HG03460 (cell line): ENCODE results near the gene TMEM54.
"Not testable (repeated sequence)": the region's sequence is repeated elsewhere in the genome, so short reads cannot be mapped to it uniquely, and the experiment has no call there.

Experiments
- ATAC-seq: cut with Tn5 transposase; IDR thresholded peaks from one replicate; pipeline ENCODE4 v1.9.1; 2021; ENCODE audit not compliant: unreplicated experiment

Gene TMEM54

GRCh38 chr1:32919811-32920733 is 18.9 kb upstream of the TMEM54 start:
- no peak for ATAC-seq

- no peak for ATAC-seq
These were observed 17.0 kb upstream of the TMEM54 start for GRCh38 chr1:32918179-32918578.

GRCh38 chr1:32917521-32917920 is 16.3 kb upstream of the TMEM54 start:
- no peak for ATAC-seq

DNA sequence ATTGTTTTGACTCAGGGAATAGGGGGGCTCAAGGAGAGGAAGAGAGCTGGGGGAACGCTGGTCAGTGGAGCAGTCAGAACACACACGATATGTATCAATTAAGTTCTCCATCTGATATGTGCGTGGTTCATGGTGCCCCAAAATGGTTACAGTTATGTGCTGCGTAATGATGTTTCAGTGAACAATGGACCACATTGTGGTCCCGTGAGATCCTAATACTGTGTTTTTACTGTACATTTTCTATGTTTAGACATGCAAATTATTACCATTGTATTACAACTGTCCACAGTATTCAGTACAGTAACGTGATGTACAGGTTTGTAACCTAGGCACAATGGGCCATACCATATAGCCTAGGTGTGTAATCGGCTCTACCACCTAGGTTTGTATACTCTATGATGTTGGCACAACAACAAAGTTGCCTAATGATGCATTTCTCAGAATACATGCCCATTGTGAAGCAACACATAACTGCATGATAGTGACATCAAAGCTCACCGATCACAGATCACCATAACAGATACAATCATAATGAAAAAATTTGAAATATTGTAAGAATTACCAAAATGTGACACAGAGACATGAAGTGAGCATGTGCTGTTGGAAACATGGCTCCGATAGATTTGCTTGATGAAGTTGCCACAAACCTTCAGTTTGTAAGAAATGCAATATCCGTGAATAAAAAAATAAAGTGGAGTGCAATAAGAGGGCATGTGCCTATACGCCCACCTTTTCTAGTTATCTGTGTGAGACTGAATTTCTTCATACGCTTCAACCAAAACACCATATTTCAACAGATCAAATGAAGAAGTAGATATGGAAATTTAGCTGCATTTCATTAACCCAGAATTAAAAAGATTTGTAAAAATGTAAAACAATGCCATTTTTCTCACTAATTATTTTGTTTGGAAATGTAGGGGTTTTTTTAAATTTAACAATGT is 14.8 kb upstream of the TMEM54 start:
- ATAC-seq = no peak

GRCh38 chr1:32910319-32910718 is 9.1 kb upstream of the TMEM54 start:
- ATAC-seq = no peak

GRCh38 chr1:32907435-32907834 is 6.2 kb upstream of the TMEM54 start:
- no peak for ATAC-seq

DNA sequence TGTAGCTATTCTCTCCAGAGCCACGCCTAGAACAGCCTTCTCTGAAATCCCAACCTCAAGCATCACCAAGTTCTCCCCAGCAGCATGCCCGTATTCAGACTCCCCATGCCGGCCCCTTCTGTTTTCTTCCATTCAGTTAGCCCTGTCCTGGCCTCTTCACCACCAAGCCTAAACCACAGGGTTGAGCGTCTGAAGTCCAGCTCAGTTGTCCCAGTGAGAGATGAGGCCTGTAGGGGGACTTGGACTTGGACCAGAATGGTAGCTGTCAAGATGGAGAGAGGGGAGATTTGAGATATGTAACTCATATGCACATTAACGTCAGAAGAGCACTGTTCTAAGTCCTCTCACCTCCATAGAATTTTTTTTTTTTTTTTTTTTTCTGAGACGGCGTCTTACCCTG is 5.5 kb upstream of the TMEM54 start:
- ATAC-seq = no peak

- ATAC-seq = not testable (repeated sequence)
These were observed 4.4 kb upstream of the TMEM54 start for GRCh38 chr1:32905588-32905987.

GRCh38 chr1:32904797-32905196 is 3.6 kb upstream of the TMEM54 start:
- no peak for ATAC-seq

- no peak for ATAC-seq
These were observed 3.0 kb upstream of the TMEM54 start for GRCh38 chr1:32903991-32904785.

- no peak for ATAC-seq
These were observed 1.3 kb upstream of the TMEM54 start for GRCh38 chr1:32902535-32902920.

- ATAC-seq = no peak
These were observed 790 bp upstream of the TMEM54 start for GRCh38 chr1:32901823-32902534.

DNA sequence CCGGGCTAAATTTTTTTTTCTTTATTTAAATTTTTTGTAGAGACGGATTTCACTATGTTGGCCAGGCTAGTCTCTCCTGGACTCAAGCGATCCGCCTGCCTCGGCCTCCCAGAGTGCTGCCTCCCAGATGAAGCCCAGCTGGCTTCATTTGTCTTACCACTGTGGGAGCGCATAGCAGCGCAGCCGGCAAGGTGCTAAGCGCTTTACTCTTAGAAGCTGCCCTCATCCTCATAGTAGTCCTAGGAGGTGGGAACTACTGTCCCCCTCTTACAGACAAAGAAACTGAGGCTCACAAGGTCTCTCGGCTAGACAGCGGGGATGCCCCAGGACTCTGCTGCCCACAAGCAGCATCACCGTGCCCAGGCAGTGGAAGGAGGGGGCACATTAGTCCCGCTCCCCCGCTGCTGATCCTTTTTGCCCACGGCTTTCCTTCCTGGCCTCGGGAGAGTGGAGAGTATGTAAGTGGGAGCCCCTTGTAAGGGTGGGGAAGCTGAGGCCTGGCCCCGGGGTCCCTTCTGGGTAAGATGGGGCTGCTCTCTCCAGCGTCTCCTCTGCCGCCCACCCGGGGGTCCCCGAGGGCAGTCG is 726 bp downstream of the TMEM54 start:
- no peak for ATAC-seq

DNA sequence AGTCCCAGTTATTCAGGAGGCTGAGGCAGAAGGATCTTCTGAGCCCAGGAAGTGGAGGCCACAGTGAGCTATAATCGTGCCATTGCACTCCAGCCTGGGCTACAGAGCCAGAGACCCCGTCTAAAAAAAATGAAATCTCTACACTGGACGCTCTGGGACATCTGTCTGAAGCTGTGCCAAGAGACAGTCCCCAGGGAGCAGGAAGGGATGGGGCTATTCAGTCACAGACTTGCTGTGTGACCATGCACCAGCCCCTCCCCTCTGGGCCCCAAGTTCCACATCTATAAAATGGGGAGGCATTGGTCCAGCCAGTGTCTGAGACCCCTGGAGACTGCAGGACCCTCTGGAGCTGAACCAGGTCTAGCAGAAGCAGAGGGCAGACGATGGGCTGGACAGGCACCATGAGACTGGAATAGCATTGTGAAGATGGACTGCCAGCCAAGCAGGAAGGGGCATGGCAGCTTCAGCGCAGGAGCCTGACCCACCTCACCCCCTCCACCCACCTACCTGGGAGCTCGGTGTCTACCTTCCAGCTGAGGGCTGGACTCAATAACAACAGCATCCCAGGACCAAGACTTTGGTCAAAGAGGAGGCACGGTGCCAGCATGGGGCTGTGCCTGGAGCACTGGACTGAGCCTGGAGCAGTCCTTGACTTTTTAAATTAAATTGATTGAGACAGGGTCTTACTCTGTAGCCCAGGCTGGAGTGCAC is 1.4 kb downstream of the TMEM54 start:
- no peak for ATAC-seq

DNA sequence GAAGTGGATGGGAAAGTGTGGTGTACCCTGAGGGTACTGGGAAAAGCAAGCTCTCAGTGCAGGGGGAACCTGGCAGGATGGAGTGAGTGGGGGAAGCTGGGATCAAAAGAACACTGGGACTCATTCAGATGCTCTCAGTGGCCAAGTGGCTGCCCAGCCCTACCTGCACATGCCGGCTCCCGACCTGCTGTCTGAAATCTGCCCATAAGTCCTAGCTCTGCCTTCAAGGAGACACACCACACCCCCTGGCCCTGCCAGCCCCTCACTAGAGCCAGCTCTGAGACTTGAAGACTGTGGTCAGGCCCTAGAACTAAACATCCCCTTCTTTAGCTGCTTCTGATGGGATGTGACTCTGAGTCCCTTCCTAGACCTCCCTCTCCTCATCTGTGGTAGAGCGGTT is 2.2 kb downstream of the TMEM54 start:
- ATAC-seq = no peak

GRCh38 chr1:32898056-32898455 is 3.1 kb downstream of the TMEM54 start:
- no peak for ATAC-seq

DNA sequence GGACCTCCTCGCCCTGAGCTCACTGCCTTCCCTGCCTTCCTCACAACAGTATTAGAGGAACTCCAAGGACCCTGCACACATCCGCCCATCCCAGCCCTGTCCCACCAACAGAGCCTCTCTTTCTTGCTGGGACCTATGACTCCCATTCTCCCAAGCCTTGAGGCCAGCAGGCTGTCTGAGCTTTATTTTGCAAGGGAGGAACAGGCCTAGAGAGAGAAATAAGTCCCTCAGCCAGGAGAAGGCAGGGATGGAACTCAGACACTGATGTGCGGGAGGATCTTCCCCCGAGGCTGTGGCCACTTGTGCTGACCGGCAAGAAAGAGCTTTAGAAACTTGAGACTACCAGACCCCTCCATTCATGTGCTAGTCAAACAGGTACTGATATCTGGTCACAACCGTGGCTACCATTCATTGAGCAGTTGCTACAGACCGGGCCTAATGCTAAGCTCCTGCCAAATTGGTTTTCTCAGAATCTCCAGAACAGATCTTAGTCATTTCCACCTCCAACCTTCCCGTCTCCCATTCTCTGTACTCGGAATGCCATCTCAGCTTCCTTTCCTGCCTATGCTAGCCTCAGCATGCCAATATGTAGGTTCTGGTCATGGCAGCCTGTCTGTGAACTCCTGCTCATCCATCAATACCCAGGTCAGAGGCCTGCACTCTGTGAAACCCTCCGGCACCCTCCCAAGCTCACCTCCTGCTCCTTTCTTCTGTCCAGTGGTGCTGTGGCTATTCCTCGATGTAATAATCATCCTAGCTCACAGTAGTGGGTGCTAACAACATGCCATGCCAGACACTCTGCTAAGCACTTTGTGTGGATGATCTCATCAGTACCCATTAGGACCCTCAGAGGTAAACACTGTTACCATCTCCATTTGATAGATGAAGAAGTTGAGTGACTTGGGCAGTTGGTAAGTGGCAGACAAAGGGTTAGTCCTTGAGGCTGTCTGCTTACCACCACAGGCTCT is 3.8 kb downstream of the TMEM54 start:
- ATAC-seq = no peak

- no peak for ATAC-seq
These were observed 4.7 kb downstream of the TMEM54 start for GRCh38 chr1:32896451-32896850.
